GM13976 (cell line): ENCODE data around the gene TRAPPC2.

Source experiments
- DNase-seq: peaks from one replicate; pipeline ENCODE4 v3.0.0; 2012; ENCODE audit warnings: low spot score
- in situ Hi-C: fragments of 300-500 bp; cut with MboI; formaldehyde crosslinking; loops from one replicate; pipeline ENCODE4 v1.12.0; 2022; ENCODE audit warnings: low sequenced_read_pairs, mixed read lengths, inconsistent platforms; ENCODE audit not compliant: unreplicated experiment
- TF ChIP-seq, protein P1 (sequence below): IDR thresholded peaks from 2 replicates; pipeline ENCODE4 v1.5.1; 2012; ENCODE audit warnings: borderline replicate concordance, mild to moderate bottlenecking; ENCODE audit not compliant: insufficient read depth; ENCODE audit errors: extremely low read depth, missing control alignments, control extremely low read depth

The TRAPPC2 gene

GRCh38 chrX:13691841-13692371 lies 42.5 kb downstream of the TRAPPC2 start:
- in situ Hi-C loops = no loop called here
- DNase-seq = no peak
- TF ChIP-seq, protein P1, sequence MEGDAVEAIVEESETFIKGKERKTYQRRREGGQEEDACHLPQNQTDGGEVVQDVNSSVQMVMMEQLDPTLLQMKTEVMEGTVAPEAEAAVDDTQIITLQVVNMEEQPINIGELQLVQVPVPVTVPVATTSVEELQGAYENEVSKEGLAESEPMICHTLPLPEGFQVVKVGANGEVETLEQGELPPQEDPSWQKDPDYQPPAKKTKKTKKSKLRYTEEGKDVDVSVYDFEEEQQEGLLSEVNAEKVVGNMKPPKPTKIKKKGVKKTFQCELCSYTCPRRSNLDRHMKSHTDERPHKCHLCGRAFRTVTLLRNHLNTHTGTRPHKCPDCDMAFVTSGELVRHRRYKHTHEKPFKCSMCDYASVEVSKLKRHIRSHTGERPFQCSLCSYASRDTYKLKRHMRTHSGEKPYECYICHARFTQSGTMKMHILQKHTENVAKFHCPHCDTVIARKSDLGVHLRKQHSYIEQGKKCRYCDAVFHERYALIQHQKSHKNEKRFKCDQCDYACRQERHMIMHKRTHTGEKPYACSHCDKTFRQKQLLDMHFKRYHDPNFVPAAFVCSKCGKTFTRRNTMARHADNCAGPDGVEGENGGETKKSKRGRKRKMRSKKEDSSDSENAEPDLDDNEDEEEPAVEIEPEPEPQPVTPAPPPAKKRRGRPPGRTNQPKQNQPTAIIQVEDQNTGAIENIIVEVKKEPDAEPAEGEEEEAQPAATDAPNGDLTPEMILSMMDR = no peak

- DNase-seq = no peak
- in situ Hi-C loops = no loop called here
- TF ChIP-seq, protein P1 = no peak
Observed at GRCh38 chrX:13690836-13691235, 43.6 kb downstream of the TRAPPC2 start.

- in situ Hi-C loops = no loop called here
- no peak for DNase-seq
- TF ChIP-seq, protein P1 = no peak
Observed at GRCh38 chrX:13689741-13690211, 44.6 kb downstream of the TRAPPC2 start.

GRCh38 chrX:13688958-13689740 lies 45.3 kb downstream of the TRAPPC2 start, which contains the start of gene RAB9A:
Gene RAB9A, plus strand, starts transcription at chrX:13689128. Its CDS starts 19,619 bp downstream, at chrX:13708747.
- peak; percentile 84 for DNase-seq

GRCh38 chrX:13688384-13688957 lies 45.9 kb downstream of the TRAPPC2 start:
- no peak for DNase-seq
- in situ Hi-C loops = no loop called here
- TF ChIP-seq, protein P1 = no peak

More at GRCh38 chrX:13688958-13689740, 45.3 kb downstream of the TRAPPC2 start, which contains the start of gene RAB9A:
- in situ Hi-C loops = no loop called here
- TF ChIP-seq, protein P1 = no peak

GRCh38 chrX:13687203-13687602 lies 47.2 kb downstream of the TRAPPC2 start:
- TF ChIP-seq, protein P1 = no peak
- no peak for DNase-seq
- in situ Hi-C loops = no loop called here
